HepG2 (cell line): Measurements from ENCODE around the gene MRPS7. TPM values are rescaled to one million over a fixed set of nuclear protein-coding genes. Genes with fewer than 3 reads are reported as not detected.

Experiments
- ATF7-NPFF ChIP-seq: sonication (generic); formaldehyde crosslinking; IDR thresholded peaks from 2 replicates; pipeline ENCODE4 v1.8.1; 2023; ENCODE audit warnings: mild to moderate bottlenecking, low read depth, missing genetic modification reagents, moderate library complexity
- BCL6 ChIP-seq: IDR thresholded peaks from 2 replicates; pipeline ENCODE4 v1.6.1; 2016; ENCODE audit warnings: missing genetic modification reagents, missing compliant biosample characterization
- ESRRA ChIP-seq: sonication (generic); formaldehyde crosslinking; IDR thresholded peaks from 2 replicates; pipeline ENCODE4 v1.5.1; 2020; ENCODE audit warnings: mild to moderate bottlenecking, low read depth, missing genetic modification reagents
- SNAPC4 ChIP-seq: sonication (generic); formaldehyde crosslinking; IDR thresholded peaks from 2 replicates; pipeline ENCODE4 v1.4.0; 2020; ENCODE audit warnings: mild to moderate bottlenecking, missing genetic modification reagents
- ZBTB25 ChIP-seq: IDR thresholded peaks from 2 replicates; pipeline ENCODE4 v1.6.1; 2018; ENCODE audit warnings: missing genetic modification reagents
- ZNF17 ChIP-seq: sonication (generic); formaldehyde crosslinking; IDR thresholded peaks from 2 replicates; pipeline ENCODE4 v1.5.0; 2020; ENCODE audit warnings: mild to moderate bottlenecking, missing genetic modification reagents
- ZNF703 ChIP-seq: sonication (generic); formaldehyde crosslinking; IDR thresholded peaks from 2 replicates; pipeline ENCODE4 v1.5.1; 2020; ENCODE audit warnings: missing genetic modification reagents, mild to moderate bottlenecking, moderate library complexity, borderline replicate concordance
- polyA plus RNA-seq, 8 experiments: library from polyadenylated mRNA; depleted of rRNA in 3 of 8; stranded (reverse) in 7 of 8; unstranded in 1 of 8; fragments of >200 nt; fragmentation: Illumina TruSeq in 4 of 8; extraction: Trizol in 4 of 8; gene quantifications; 2 replicates each; pipeline versions ENCODE4 v1.2.1 to v1.2.3, GENCODE V29; 2011 to 2016; ENCODE audit warnings: low read depth in 4 of 8, missing spikeins in 1 of 8, mixed read lengths in 1 of 8; ENCODE audit not compliant: insufficient read depth in 1 of 8
- total RNA-seq, 5 experiments: library from RNA; depleted of rRNA; stranded (reverse); fragments of >200 nt; fragmentation: Illumina TruSeq; extraction: Trizol; gene quantifications; 2 replicates each; pipeline ENCODE4 v1.2.3, GENCODE V29; 2016; ENCODE audit warnings: low read depth in 1 of 5

MRPS7 gene
- total and polyA plus RNA-seq, 2 of the 13 experiments (the other 11 are each of a cell fraction or from before 2014, with no cell fraction given), result 97.0 to 162 TPM

GRCh38 chr17:75270218-75270965 lies 8.7 kb downstream of the MRPS7 start (continued):
- peak; percentile 37 for TF ChIP-seq ZBTB25 (CRISPR knock-in tag)
- TF ChIP-seq ATF7-NPFF (CRISPR knock-in tag), result peak; percentile 87
- TF ChIP-seq SNAPC4 (CRISPR knock-in tag), result no peak
- no peak for TF ChIP-seq ZNF17
- no peak; the same call in 1 of the 2 replicates for TF ChIP-seq ESRRA (CRISPR knock-in tag)
- no peak; the same call in 1 of the 2 replicates for TF ChIP-seq ZNF703 (CRISPR knock-in tag)
- 0 out of 2 replicates have a peak, but pooled peaks have one; percentile 5 for TF ChIP-seq BCL6 (CRISPR knock-in tag)
